ENCODE measurements around the gene UBAC2.
"Not testable (repeated sequence)": the region's sequence is repeated elsewhere in the genome, so short reads cannot be mapped to it uniquely, and the experiment has no call there.

UBAC2 gene

GRCh38 chr13:99215184-99215830 is 14.7 kb downstream of the UBAC2 start:
- no peak for DNase-seq

DNA sequence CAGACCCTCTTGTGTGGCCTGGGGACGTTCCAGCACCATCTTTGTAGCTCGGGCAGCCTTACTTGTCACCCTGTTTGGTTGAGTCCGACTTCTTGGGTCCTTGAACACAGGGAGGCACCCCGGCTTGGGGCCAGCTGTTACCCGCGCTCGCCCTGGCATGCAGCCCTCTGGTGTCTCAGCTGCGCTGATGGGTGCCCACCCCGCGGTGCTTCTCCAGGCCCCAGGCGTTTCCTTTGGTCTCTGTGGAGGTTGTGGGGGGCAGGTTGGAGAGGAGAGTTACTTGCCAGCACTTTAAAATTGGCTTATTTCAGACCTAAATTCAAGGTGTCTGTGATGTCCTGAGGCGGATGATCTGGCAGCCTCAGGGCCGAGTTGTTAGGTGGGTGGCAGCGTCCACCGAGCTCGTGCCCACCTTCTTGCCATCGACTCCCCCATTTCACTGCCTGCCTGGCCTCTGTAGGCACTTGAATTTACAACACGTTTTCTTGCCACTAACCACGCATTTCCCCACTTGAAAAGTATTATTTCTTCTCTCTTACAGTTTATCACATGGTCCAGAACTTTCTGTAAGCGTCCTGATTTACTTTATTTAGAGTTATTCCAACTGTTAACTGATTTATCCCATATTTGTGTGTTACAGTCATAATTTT is 16.9 kb downstream of the UBAC2 start:
- no peak for DNase-seq

GRCh38 chr13:99218126-99218525 is 17.5 kb downstream of the UBAC2 start:
- no peak for DNase-seq

DNA sequence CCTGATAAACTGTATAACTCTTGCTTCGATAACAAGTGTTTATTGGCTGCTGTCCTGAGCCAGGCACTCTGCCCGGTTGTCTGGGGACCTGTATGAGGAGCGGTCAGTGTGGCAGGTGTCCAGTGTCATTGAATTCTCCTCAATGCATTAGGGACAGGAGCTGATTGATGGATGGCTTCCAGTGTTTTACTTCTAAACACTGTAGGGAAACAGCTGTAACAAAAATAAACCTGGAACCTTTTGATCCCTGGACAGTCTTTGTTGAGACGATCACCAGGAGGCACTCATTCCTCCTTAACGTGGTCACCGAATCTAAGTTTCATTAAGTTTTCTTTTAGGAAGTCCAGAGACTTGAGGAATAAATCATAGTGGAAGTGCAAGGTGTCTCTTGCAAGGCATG is 17.9 kb downstream of the UBAC2 start:
- DNase-seq = no peak

DNA sequence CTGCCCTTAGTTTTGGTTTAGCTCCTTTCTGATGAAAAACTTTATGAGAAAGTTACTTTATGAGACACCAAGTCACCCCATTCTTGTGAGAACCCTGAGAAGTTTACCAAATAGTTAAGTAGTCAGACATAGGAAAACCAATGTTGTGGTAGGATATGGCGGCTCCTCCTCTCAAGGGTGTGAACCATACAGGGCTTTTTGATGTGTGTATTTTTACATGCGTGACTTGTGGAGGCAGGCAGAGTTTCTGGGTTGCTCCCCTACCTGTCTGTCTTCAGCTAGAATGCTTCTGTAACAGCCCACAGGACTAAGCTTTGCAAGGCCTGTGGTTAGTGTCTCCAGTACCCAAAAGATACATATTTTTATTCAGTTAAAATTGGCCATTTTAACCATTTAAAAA is 18.3 kb downstream of the UBAC2 start:
- DNase-seq = no peak

DNA sequence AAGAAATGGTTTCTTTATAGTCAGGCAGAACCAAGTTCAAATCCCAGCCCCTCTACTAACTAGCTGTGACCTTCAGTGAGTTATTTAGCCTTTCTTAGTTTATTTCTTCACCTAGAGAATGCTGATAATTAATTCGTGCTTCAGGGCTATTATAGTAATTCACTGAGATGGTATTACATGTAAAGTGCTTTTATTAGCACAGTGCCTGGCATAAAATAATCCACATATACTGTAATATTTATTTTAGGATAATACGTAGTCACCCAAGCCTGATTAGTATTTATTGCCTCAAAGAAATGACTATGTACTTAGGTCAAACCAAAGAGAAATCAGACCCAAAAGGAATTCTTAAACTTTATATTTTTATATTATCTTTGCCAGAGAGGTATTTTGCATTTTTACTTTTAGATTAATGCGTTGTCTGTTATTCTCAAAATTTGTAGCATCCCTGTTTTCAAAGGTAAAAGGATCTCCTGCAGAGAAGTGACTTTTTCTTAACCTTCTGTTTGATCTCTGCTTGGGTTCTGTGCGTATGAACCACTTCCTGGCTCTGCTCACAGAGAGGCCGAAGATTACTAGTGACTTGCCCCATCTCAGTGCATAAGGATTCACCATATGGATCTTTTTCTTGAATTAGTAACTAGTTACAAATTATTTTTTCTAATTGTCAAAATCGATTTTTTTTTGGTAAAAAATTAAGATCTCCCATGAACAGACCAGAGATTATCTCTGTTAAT is 19.7 kb downstream of the UBAC2 start:
- no peak for DNase-seq

- DNase-seq = no peak
Measured at GRCh38 chr13:99221567-99222239, 21.0 kb downstream of the UBAC2 start.

DNA sequence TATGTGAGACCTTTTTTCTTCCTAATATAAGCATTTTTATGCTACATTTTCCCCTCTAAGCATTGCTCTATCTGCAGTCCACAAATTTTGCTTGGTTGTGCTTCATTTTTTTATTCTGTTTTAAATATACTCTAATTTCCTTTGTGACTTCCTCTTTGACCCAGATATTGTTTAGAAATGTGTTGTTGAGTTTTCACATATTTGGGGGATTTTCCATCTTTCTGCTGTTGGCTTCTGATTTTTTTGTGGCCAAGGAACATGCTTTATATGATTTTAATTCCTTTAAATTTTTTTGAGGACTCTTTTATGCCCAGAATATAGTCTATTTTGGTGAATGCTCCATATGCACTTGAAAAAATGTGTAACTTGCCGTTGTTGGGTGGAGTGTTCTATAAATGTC is 22.9 kb downstream of the UBAC2 start:
- DNase-seq = no peak

GRCh38 chr13:99224021-99224420 is 23.4 kb downstream of the UBAC2 start:
- DNase-seq = no peak

- no peak for DNase-seq
Measured at GRCh38 chr13:99225078-99225477, 24.4 kb downstream of the UBAC2 start.

DNA sequence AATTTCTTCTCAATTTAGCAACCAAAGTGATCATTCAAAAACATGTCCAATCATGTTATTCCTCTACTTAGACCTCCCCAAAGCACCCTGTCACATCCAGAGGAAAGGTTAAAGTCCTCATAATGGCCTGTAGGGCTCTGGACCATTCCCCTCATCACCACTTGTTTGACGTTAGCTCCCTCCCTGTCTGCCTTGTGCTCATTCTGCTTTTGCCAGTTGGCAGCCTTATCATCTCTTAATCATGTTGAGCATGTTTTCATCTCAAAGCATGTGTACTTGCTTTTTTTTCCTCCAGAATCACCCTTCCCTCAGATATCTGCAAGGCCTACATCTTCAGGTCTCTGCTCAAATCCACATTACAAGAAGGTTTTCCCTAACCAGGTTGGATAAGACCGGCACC is 25.9 kb downstream of the UBAC2 start:
- DNase-seq = no peak

DNA sequence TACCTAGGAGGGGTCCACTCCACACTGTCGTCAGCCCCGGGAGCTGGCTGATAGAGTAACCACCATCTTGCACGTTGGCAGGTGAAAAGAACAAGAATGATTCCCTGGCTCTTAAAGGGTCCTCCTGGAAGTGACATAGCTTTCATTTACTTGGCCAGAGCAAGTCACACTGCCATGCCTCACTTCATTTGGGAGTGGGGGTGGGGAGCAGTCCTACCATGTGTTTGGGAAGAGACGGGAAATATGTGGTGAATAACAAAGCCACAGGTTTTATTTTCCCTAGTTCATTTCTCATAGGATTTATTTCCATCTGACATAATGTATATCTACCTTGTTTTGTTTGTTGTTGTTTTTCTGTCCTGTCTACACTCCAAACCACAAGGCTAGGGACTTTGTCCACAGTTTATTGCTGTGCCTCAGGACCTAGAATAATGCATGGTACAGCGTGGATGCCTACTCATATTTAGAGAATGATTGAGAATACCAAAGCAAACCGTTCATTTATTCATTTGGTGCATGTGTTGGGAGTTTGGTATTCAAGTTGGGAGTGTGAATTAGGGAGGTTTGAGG is 26.8 kb downstream of the UBAC2 start:
- DNase-seq = no peak

- DNase-seq = no peak
Measured at GRCh38 chr13:99227909-99228688, 27.4 kb downstream of the UBAC2 start.

DNA sequence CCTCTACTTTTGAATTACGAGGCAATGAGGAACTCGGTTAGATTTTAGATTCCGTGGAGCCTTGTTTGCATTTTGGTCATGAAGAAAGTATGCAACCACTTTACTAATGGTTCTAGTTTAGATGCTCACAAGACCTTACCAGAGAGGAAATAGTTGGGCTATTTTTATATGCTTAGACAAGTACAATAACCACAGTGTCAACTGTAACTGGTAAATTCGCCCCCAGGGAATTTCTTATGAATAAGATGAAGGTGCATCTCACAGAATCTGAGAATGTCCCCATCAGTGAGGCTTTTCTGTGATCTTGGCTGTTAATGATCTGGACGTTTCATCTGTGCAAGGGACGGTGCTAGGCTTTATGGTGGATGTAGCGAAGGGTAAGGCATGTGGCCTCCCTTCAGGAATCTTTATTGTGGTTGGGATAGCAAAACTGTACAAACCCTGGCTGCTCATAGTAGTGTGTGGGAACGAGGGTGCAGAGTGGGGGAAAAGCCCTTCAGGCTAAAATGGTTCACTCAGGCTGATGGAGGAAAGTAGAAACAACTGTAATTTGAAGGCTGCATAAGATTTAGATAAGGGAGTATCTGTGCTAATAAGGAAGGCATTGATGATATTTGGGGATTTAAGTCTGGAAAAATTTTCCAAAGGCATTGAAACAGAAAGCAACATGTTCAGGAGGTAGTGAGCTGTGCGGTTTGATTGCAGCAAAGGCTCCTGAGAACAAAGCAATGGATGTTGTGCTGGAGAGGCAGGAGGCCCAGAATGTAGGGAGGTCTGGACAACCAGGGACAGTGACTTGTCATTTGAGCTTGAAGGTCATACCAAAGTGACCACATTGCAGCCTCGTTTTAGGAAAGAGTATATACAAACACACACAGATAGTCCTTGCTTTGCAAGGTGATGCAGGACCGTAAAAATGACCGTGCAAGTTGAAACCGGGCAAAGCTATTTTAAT is 28.4 kb downstream of the UBAC2 start:
- DNase-seq = no peak

DNA sequence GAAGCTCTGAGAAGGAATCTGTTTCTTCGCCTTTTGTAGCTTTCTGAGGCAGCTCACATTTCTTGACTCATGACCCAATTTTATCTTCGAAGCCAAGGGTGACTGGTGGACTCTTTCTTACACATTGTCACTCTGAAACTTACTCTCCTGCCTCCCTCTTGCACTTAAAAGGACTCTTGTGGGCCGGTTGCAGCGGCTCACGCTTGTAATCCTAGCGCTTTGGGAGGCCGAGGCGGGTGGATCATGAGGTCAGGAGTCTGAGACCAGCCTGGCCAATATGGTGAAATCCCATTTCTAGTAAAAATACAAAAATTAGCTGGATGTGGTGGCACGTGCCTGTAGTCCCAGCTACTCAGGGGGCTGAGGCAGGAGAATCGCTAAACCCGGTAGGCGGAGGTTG is 29.9 kb downstream of the UBAC2 start:
- not testable (repeated sequence) for DNase-seq

DNA sequence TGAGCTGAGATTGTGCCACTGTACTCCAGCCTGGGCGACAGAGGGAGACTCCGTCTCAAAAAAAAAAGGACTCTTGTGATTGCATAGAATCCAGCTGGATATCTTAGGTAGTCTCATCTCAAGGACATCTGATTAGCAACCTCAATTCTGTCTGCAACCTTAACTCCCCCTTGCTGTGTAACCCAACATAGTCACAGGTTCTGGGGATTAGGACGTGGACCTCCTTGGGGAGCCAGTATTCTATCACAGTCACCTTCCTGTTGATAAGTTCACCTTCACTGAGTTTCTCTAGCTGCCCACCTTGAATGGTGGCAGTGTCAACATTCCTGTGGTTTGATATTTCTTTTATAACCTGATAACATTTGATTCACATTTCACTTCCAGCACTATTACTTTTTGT is 30.3 kb downstream of the UBAC2 start:
- DNase-seq = no peak

DNA sequence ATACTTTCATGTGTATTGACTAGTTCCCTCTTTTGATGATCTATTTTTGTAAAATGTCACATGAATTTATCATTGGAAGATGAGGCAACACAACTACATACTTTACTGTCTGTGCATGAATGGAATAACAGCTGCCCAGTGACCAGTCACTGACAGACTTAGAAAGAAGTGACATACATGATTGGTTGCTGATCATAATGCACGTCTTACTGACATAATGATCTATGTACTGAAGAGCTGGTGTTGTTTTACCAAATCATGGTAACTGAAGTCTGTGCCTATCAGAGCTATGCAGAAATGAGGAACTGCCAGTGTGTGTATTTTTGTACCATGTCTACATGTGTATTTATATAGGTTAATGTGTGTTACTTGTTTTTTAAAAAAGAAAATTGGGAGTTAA is 31.1 kb downstream of the UBAC2 start:
- DNase-seq = no peak

- DNase-seq = no peak
Measured at GRCh38 chr13:99237981-99238662, 37.5 kb downstream of the UBAC2 start.

- DNase-seq = no peak
Measured at GRCh38 chr13:99246100-99246499, 45.4 kb downstream of the UBAC2 start.

GRCh38 chr13:99249178-99249577 is 48.5 kb downstream of the UBAC2 start:
- not testable (repeated sequence) for DNase-seq

GRCh38 chr13:99249606-99250005 is 49.0 kb downstream of the UBAC2 start:
- not testable (repeated sequence) for DNase-seq

Data from right forelimb (tissue), 1 donor.